OCI-LY7 (cell line): Measurements from ENCODE around the gene RXRA. TPM values are rescaled to one million over a fixed set of nuclear protein-coding genes. Genes with fewer than 3 reads are reported as not detected.

Source experiments
- BruUV-seq: library from RNA; stranded (reverse); fragments of 400-500 nt; replicated peaks from 2 replicates; lab custom pipeline; 2021; lab: Mats Ljungman, UMichigan
- CTCF ChIA-PET: fragments of 300-600 bp; sonication (Branson Sonifier 250); formaldehyde crosslinking; loops from one replicate; lab custom pipeline; 2022; ENCODE audit warnings: antibody characterized with exemption; ENCODE audit not compliant: unreplicated experiment; lab: Charles Lee
- POLR2A ChIA-PET: fragments of 300-600 bp; sonication (Branson Sonifier 250); formaldehyde crosslinking; loops from one replicate; lab custom pipeline; 2022; ENCODE audit warnings: antibody characterized with exemption; lab: Charles Lee
- DNase-seq: peaks from one replicate; pipeline ENCODE4 v3.0.0-alpha.2; 2015; ENCODE audit warnings: low spot score
- H2AFZ ChIP-seq: fragments of 200-600 bp; sonication (generic), shearing (Covaris generic); 2 replicates; pipeline ENCODE4 v1.6.1; 2014; ENCODE audit warnings: mild to moderate bottlenecking, antibody characterized with exemption, low read length, moderate library complexity
- H3K27ac ChIP-seq: fragments of 200-600 bp; sonication (generic); 2 replicates; pipeline ENCODE4 v1.5.1; 2014; ENCODE audit warnings: mixed run types, low read depth, mild to moderate bottlenecking, moderate library complexity, low read length, inconsistent platforms; ENCODE audit not compliant: poor library complexity, severe bottlenecking
- H3K36me3 ChIP-seq: fragments of 200-600 bp; sonication (generic); 2 replicates; pipeline ENCODE4 v1.6.1; 2014; ENCODE audit warnings: mild to moderate bottlenecking, antibody characterized with exemption, low read length, moderate library complexity, mixed read lengths; ENCODE audit not compliant: insufficient read depth
- H3K4me1 ChIP-seq: fragments of 200-600 bp; sonication (generic); 2 replicates; pipeline ENCODE4 v1.5.1; 2014; ENCODE audit warnings: mild to moderate bottlenecking, low read length; ENCODE audit not compliant: insufficient read depth, poor library complexity, severe bottlenecking
- H3K4me2 ChIP-seq: fragments of 200-600 bp; sonication (generic); 2 replicates; pipeline ENCODE4 v1.6.1; 2014; ENCODE audit warnings: mild to moderate bottlenecking, low read length
- H3K4me3 ChIP-seq: fragments of 200-600 bp; sonication (generic); 2 replicates; pipeline ENCODE4 v1.5.1; 2014; ENCODE audit warnings: mild to moderate bottlenecking, low read depth, low read length; ENCODE audit not compliant: poor library complexity, severe bottlenecking
- H3K79me2 ChIP-seq: fragments of 200-600 bp; sonication (generic); 2 replicates; pipeline ENCODE4 v1.6.1; 2016; ENCODE audit warnings: low read depth, mild to moderate bottlenecking, low read length, moderate library complexity, mixed read lengths; ENCODE audit not compliant: insufficient read depth
- H3K9me2 ChIP-seq: fragments of 200-600 bp; sonication (generic); 2 replicates; pipeline ENCODE4 v1.6.1; 2016; ENCODE audit warnings: mild to moderate bottlenecking, low read length, mixed read lengths; ENCODE audit not compliant: insufficient read depth
- H3K9me3 ChIP-seq: fragments of 200-600 bp; sonication (generic); 2 replicates; pipeline ENCODE4 v1.6.1; 2014; ENCODE audit warnings: mild to moderate bottlenecking, mixed run types, low read length, mixed read lengths
- H4K20me1 ChIP-seq: fragments of 200-600 bp; sonication (generic); 2 replicates; pipeline ENCODE4 v1.6.1; 2014; ENCODE audit warnings: mild to moderate bottlenecking, antibody characterized with exemption, low read length, moderate library complexity, mixed read lengths; ENCODE audit not compliant: insufficient read depth
- CTCF ChIP-seq: fragments of 200-600 bp; sonication (generic); conservative IDR thresholded peaks from 2 replicates; pipeline ENCODE4 v1.5.1; 2014; ENCODE audit warnings: mild to moderate bottlenecking, antibody characterized with exemption, low read length, moderate library complexity, mixed read lengths
- EZH2phosphoT487 ChIP-seq: fragments of 200-600 bp; sonication (generic); IDR thresholded peaks from 2 replicates; pipeline ENCODE4 v1.6.1; 2018; ENCODE audit warnings: low read depth, borderline replicate concordance, mild to moderate bottlenecking, mixed run types, antibody characterized with exemption, low read length, moderate library complexity, mixed read lengths
- intact Hi-C: fragments of 100-400 bp; cut with micrococcal nuclease; formaldehyde crosslinking; loops from one replicate; pipeline ENCODE4 v1.10.0; 2022; ENCODE audit not compliant: unreplicated experiment
- total RNA-seq, 2 experiments: library from RNA; depleted of rRNA in 1 of 2; stranded (reverse); fragments of >200 nt in 1 of 2; shearing (Covaris generic) in 1 of 2; gene quantifications; 2 replicates each; pipeline ENCODE4 v1.2.3, GENCODE V29; 2014 to 2022

The RXRA gene
- total RNA-seq, 2 experiments from 2014 or later = 0.25 to 0.40 TPM

GRCh38 chr9:134452728-134453127, 126.5 kb downstream of the RXRA start:
- H3K4me3 ChIP-seq = no peak overlapping the region
- BruUV-seq = no TSS peak
- no peaks in the 10 kb centered on the region for H3K9me2 ChIP-seq
- TF ChIP-seq CTCF = no peak
- TF ChIP-seq EZH2phosphoT487 = no peak
- intact Hi-C loops = no loop called here
- no peak for DNase-seq
- no peak overlapping the region for H2AFZ ChIP-seq
- ChIA-PET CTCF (no interaction called here), POLR2A (interaction anchor here (0.6 kb wide), 1 partner anchor 18 kb away, joined by 3 read pairs; no protein-coding TSS in a partner anchor)
- peaks cover 11% of the 10 kb centered on the region for H3K9me3 ChIP-seq
- H4K20me1 ChIP-seq = no peaks in the 10 kb centered on the region
- no peak overlapping the region for H3K27ac ChIP-seq
- no peaks in the 10 kb centered on the region for H3K4me1 ChIP-seq
- no peak overlapping the region for H3K4me2 ChIP-seq
- H3K36me3 ChIP-seq = no peaks in the 10 kb centered on the region
- H3K79me2 ChIP-seq = no peaks in the 10 kb centered on the region

GRCh38 chr9:134453776-134454475, 127.7 kb downstream of the RXRA start:
- intact Hi-C loops = no loop called here
- H3K4me3 ChIP-seq = no peak overlapping the region
- H3K9me3 ChIP-seq = 0 out of 2 replicates have a peak, but pooled peaks cover 4% of the 10 kb centered on the region
- no peaks in the 10 kb centered on the region for H3K9me2 ChIP-seq
- H3K36me3 ChIP-seq = no peaks in the 10 kb centered on the region
- CTCF ChIA-PET = no interaction called here
- H3K27ac ChIP-seq = no peak overlapping the region
- no peak overlapping the region for H2AFZ ChIP-seq
- no peak for DNase-seq
- TF ChIP-seq CTCF = no peak
- no peak for TF ChIP-seq EZH2phosphoT487
- H3K4me1 ChIP-seq = no peaks in the 10 kb centered on the region
- no peaks in the 10 kb centered on the region for H3K79me2 ChIP-seq
- H3K4me2 ChIP-seq = no peak overlapping the region
- POLR2A ChIA-PET = no interaction called here
- H4K20me1 ChIP-seq = no peaks in the 10 kb centered on the region
- no TSS peak for BruUV-seq

- Histone ChIP-seq H4K20me1 (no peaks in the 10 kb centered on the region), H3K79me2 (no peaks in the 10 kb centered on the region), H3K4me1 (no peaks in the 10 kb centered on the region), H3K9me2 (no peaks in the 10 kb centered on the region), H3K9me3 (0 out of 2 replicates have a peak, but pooled peaks cover under 1% of the 10 kb centered on the region), H3K4me2 (no peak overlapping the region), H3K36me3 (no peaks in the 10 kb centered on the region), H2AFZ (no peak overlapping the region), H3K27ac (no peak overlapping the region), H3K4me3 (no peak overlapping the region)
- no peak for TF ChIP-seq CTCF
- TF ChIP-seq EZH2phosphoT487 = no peak
- BruUV-seq = no TSS peak
- no peak for DNase-seq
- intact Hi-C loops = no loop called here
- POLR2A ChIA-PET = no interaction called here
- CTCF ChIA-PET = no interaction called here
Measured at GRCh38 chr9:134454476-134454857, 128.2 kb downstream of the RXRA start.
